CD4-positive, alpha-beta T cell (primary cell): ENCODE results near the gene TMEM208. TPM values are rescaled to one million over a fixed set of nuclear protein-coding genes. Genes with fewer than 3 reads are reported as not detected.
A peak's percentile ranks its signal among the peaks of the same experiment; 100 is the strongest.

Experiments used
- ATAC-seq: fragments of 200-7000 bp; cut with Tn5 transposase; one replicate; pipeline ENCODE4 v1.10.0; 2022; ENCODE audit warnings: mild to moderate bottlenecking; ENCODE audit not compliant: poor library complexity
- CTCF ChIA-PET: fragments of 350-600 bp; sonication (Branson Sonifier 250); formaldehyde crosslinking; loops from one replicate; lab custom pipeline; 2021; ENCODE audit warnings: antibody characterized with exemption, inconsistent platforms; lab: Charles Lee
- POLR2A ChIA-PET: fragments of 350-600 bp; sonication (Branson Sonifier 250); formaldehyde crosslinking; loops from one replicate; lab custom pipeline; 2021; ENCODE audit warnings: antibody characterized with exemption, inconsistent platforms; lab: Charles Lee
- DNase-seq, 14 experiments: peaks; one replicate each; pipeline ENCODE4 v3.0.0-alpha.2; 2013 to 2020; ENCODE audit warnings: mixed read lengths in 2 of 14
- H3K27ac ChIP-seq, 2 donors: one replicate each; pipeline versions ENCODE4 v1.5.1 to v1.7.0; 2013; ENCODE audit warnings: low read length in 2 of 2, low read depth in 1 of 2, mild to moderate bottlenecking in 1 of 2
- H3K27me3 ChIP-seq, 2 experiments: 1 replicate in 1 of 2; 2 replicates in 1 of 2; pipeline versions ENCODE4 v1.6.1 to v1.7.0; 2013; ENCODE audit warnings: low read length in 2 of 2, control low read depth in 1 of 2, mild to moderate bottlenecking in 1 of 2, moderate library complexity in 1 of 2; ENCODE audit not compliant: insufficient read depth in 2 of 2, control insufficient read depth in 1 of 2
- H3K36me3 ChIP-seq: one replicate; pipeline ENCODE4 v1.6.1; 2013; ENCODE audit warnings: low read length, control low read depth; ENCODE audit not compliant: insufficient read depth
- H3K4me1 ChIP-seq: one replicate; pipeline ENCODE4 v1.6.1; 2013; ENCODE audit warnings: low read length, control low read depth; ENCODE audit not compliant: insufficient read depth
- H3K4me3 ChIP-seq: one replicate; pipeline ENCODE4 v1.5.1; 2013; ENCODE audit warnings: mild to moderate bottlenecking, low read length, moderate library complexity
- H3K9me3 ChIP-seq, 2 experiments: 1 replicate in 1 of 2; 2 replicates in 1 of 2; pipeline versions ENCODE4 v1.6.1 to v1.7.0; 2013; ENCODE audit warnings: low read length in 2 of 2, mild to moderate bottlenecking in 2 of 2, control low read depth in 1 of 2, moderate library complexity in 1 of 2; ENCODE audit not compliant: control insufficient read depth in 1 of 2, insufficient read depth in 1 of 2
- H3K27ac Mint-ChIP-seq: one replicate; pipeline ENCODE4 v1.8.0; 2020; ENCODE audit warnings: mixed read lengths
- H3K27me3 Mint-ChIP-seq: one replicate; pipeline ENCODE4 v1.8.0; 2021; ENCODE audit warnings: mixed read lengths
- H3K36me3 Mint-ChIP-seq: one replicate; pipeline ENCODE4 v1.8.0; 2021; ENCODE audit warnings: low read depth, mixed read lengths
- H3K4me1 Mint-ChIP-seq: one replicate; pipeline ENCODE4 v1.8.0; 2021; ENCODE audit warnings: low read depth, mixed read lengths
- H3K4me3 Mint-ChIP-seq: one replicate; pipeline ENCODE4 v1.8.0; 2020; ENCODE audit warnings: mild to moderate bottlenecking, mixed read lengths
- H3K9me3 Mint-ChIP-seq: one replicate; pipeline ENCODE4 v1.8.0; 2020; ENCODE audit warnings: mixed read lengths
- CTCF ChIP-seq: fragments of 200-600 bp; IDR thresholded peaks from one replicate; pipeline ENCODE4 v1.8.0; 2022; ENCODE audit warnings: antibody characterized with exemption, mild to moderate bottlenecking
- intact Hi-C, 2 experiments: fragments of 100-400 bp; cut with DNase I in 1 of 2; cut with micrococcal nuclease in 1 of 2; formaldehyde crosslinking; loops; one replicate each; pipeline versions ENCODE4 v1.15.1 to v1.9.0; 2023 to 2025; cut with DNase I, micrococcal nuclease
- total RNA-seq, 174 experiments: library from RNA in 2 of 174; stranded (reverse) in 2 of 174; gene quantifications; one replicate each; pipeline ENCODE4 v1.2.3 and lab custom pipeline; 2021 to 2026

TMEM208 gene
- total RNA-seq, 2 experiments from 2014 or later: 35.8 to 37.6 TPM

GRCh38 chr16:67228034-67228785 lies 1.3 kb downstream of the TMEM208 start:
- H3K9me3 ChIP-seq: no peaks in the 10 kb centered on the region
- Mint-ChIP-seq H3K27ac (peak overlapping the region; percentile 92), H3K4me3 (peak overlapping the region; percentile 99), H3K27me3 (no peaks in the 10 kb centered on the region), H3K9me3 (no peaks in the 10 kb centered on the region), H3K4me1 (peaks cover 49% of the 10 kb centered on the region), H3K36me3 (peaks cover 55% of the 10 kb centered on the region)
- peak overlapping the region in 1 of 2 donors; percentile 86 for H3K27ac ChIP-seq
- no peaks in the 10 kb centered on the region for H3K27me3 ChIP-seq
- H3K4me3 ChIP-seq: peak overlapping the region; percentile 97
- POLR2A ChIA-PET: interaction anchor here (1.4 to 3.9 kb wide), 6 partner anchors 8 to 294 kb away, joined by 4 to 81 read pairs (median 10); partner anchors contain the start of genes CIAO2B, E2F4, FHOD1 and MATCAP1
- H3K36me3 ChIP-seq: peaks cover 40% of the 10 kb centered on the region
- no peak for TF ChIP-seq CTCF
- DNase-seq (no peak), ATAC-seq (no peak)
- intact Hi-C loops: loop anchor here in 1 of 2 experiments (1.0 to 10.0 kb wide), 3 partner anchors 16 to 617 kb away; partner anchors contain the start of genes CENPT, NUTF2, PLEKHG4 and THAP11
- H3K4me1 ChIP-seq: peaks cover 49% of the 10 kb centered on the region
- CTCF ChIA-PET: interaction anchor here (1.1 to 2.7 kb wide), 4 partner anchors 8 to 43 kb away, joined by 5 to 31 read pairs (median 6); partner anchors contain the start of genes ELMO3 and FHOD1

GRCh38 chr16:67228905-67229304 lies 2.0 kb downstream of the TMEM208 start:
- Histone ChIP-seq H3K9me3 (no peaks in the 10 kb centered on the region), H3K27ac (no peak overlapping the region), H3K36me3 (peaks cover 45% of the 10 kb centered on the region), H3K4me1 (peaks cover 42% of the 10 kb centered on the region), H3K27me3 (no peaks in the 10 kb centered on the region), H3K4me3 (no peak overlapping the region)
- ChIA-PET POLR2A (interaction anchor here (3.9 kb wide), 1 partner anchor 18 kb away, joined by 81 read pairs; the partner anchor contains the start of genes FHOD1 and SLC9A5), CTCF (interaction anchor here (2.7 kb wide), 1 partner anchor 17 kb away, joined by 31 read pairs; the partner anchor contains the start of gene FHOD1)
- ATAC-seq (no peak), DNase-seq (no peak)
- peaks cover 42% of the 10 kb centered on the region for H3K4me1 Mint-ChIP-seq
- no peaks in the 10 kb centered on the region for H3K27me3 Mint-ChIP-seq
- no peaks in the 10 kb centered on the region for H3K9me3 Mint-ChIP-seq
- no peak overlapping the region for H3K27ac Mint-ChIP-seq
- peak overlapping the region; percentile 99 for H3K4me3 Mint-ChIP-seq
- H3K36me3 Mint-ChIP-seq: peaks cover 59% of the 10 kb centered on the region
- TF ChIP-seq CTCF: no peak
- intact Hi-C loops: loop anchor here in 1 of 2 experiments (1.0 to 10.0 kb wide), 3 partner anchors 15 to 616 kb away; partner anchors contain the start of genes CENPT, NUTF2, PLEKHG4 and THAP11

- ChIA-PET POLR2A (interaction anchor here (3.9 kb wide), 1 partner anchor 17 kb away, joined by 81 read pairs; the partner anchor contains the start of genes FHOD1 and SLC9A5), CTCF (interaction anchor here (1.0 kb wide), 1 partner anchor 586 kb away, joined by 3 read pairs; no protein-coding TSS in a partner anchor)
- intact Hi-C loops: loop anchor here in 1 of 2 experiments (5.0 to 10.0 kb wide), 2 partner anchors 47 to 615 kb away; partner anchors contain the start of genes CENPT, NUTF2, PLEKHG4 and THAP11
- Mint-ChIP-seq H3K27me3 (no peaks in the 10 kb centered on the region), H3K4me1 (peaks cover 30% of the 10 kb centered on the region), H3K4me3 (peak overlapping the region; percentile 70), H3K27ac (no peak overlapping the region), H3K9me3 (no peaks in the 10 kb centered on the region), H3K36me3 (peaks cover 67% of the 10 kb centered on the region)
- no peak overlapping the region for H3K4me3 ChIP-seq
- H3K27me3 ChIP-seq: no peaks in the 10 kb centered on the region
- H3K4me1 ChIP-seq: peaks cover 36% of the 10 kb centered on the region
- H3K36me3 ChIP-seq: peaks cover 52% of the 10 kb centered on the region
- H3K27ac ChIP-seq: no peak overlapping the region
- H3K9me3 ChIP-seq: no peaks in the 10 kb centered on the region
- DNase-seq (peak in 1 of 14 experiments; percentile 20), ATAC-seq (no peak)
- TF ChIP-seq CTCF: no peak
Observed at GRCh38 chr16:67229906-67230808, 3.2 kb downstream of the TMEM208 start.
